Inflammatory macrophage (primary cell): ENCODE results near the gene SLC7A9.
"Not testable (repeated sequence)": the region's sequence is repeated elsewhere in the genome, so short reads cannot be mapped to it uniquely, and the experiment has no call there.

Experiments used
- DNase-seq, 2 donors: peaks; one replicate each; pipeline ENCODE4 v3.0.0-alpha.2; 2020 to 2022

Gene SLC7A9

GRCh38 chr19:32863301-32863700 lies 6.3 kb downstream of the SLC7A9 start:
- no peak for DNase-seq

GRCh38 chr19:32862741-32863140 lies 6.8 kb downstream of the SLC7A9 start:
- no peak for DNase-seq

- DNase-seq: no peak
Measured at GRCh38 chr19:32862173-32862572, 7.4 kb downstream of the SLC7A9 start.

GRCh38 chr19:32861596-32861995 lies 8.0 kb downstream of the SLC7A9 start:
- DNase-seq: no peak

- no peak for DNase-seq
Measured at GRCh38 chr19:32859591-32859990, 10.0 kb downstream of the SLC7A9 start.

- no peak for DNase-seq
Measured at GRCh38 chr19:32858559-32858958, 11.0 kb downstream of the SLC7A9 start.

GRCh38 chr19:32858155-32858554 lies 11.4 kb downstream of the SLC7A9 start:
- no peak for DNase-seq

- DNase-seq: no peak
Measured at GRCh38 chr19:32857584-32857983, 12.0 kb downstream of the SLC7A9 start.

- DNase-seq: not testable (repeated sequence)
Measured at GRCh38 chr19:32856818-32857217, 12.7 kb downstream of the SLC7A9 start.

GRCh38 chr19:32852216-32852615 lies 17.4 kb downstream of the SLC7A9 start:
- no peak for DNase-seq

GRCh38 chr19:32848035-32848434 lies 21.5 kb downstream of the SLC7A9 start:
- DNase-seq: not testable (repeated sequence)

- DNase-seq: no peak
Measured at GRCh38 chr19:32843716-32844245, 25.8 kb downstream of the SLC7A9 start.

GRCh38 chr19:32842061-32842460 lies 27.5 kb downstream of the SLC7A9 start:
- no peak for DNase-seq

GRCh38 chr19:32837531-32837930 lies 32.0 kb downstream of the SLC7A9 start:
- DNase-seq: peak in 1 of 2 donors; percentile 2

- DNase-seq: not testable (repeated sequence)
Measured at GRCh38 chr19:32833388-32833787, 36.2 kb downstream of the SLC7A9 start.

GRCh38 chr19:32832825-32833224 lies 36.7 kb downstream of the SLC7A9 start:
- DNase-seq: not testable (repeated sequence)

- DNase-seq: not testable (repeated sequence)
Measured at GRCh38 chr19:32832094-32832493, 37.5 kb downstream of the SLC7A9 start.

- no peak for DNase-seq
Measured at GRCh38 chr19:32831611-32832010, 38.0 kb downstream of the SLC7A9 start.

- no peak for DNase-seq
Measured at GRCh38 chr19:32830231-32831014, 39.1 kb downstream of the SLC7A9 start.

- DNase-seq: no peak
Measured at GRCh38 chr19:32829345-32829896, 40.1 kb downstream of the SLC7A9 start.

- DNase-seq: no peak
Measured at GRCh38 chr19:32828643-32829344, 40.8 kb downstream of the SLC7A9 start.

GRCh38 chr19:32828139-32828538 lies 41.4 kb downstream of the SLC7A9 start:
- DNase-seq: no peak

GRCh38 chr19:32824916-32825608 lies 44.5 kb downstream of the SLC7A9 start:
- DNase-seq: no peak
